Esophagus muscularis mucosa (tissue), 3 donors: ENCODE data around the gene WSB2.

Experiments
- POLR2A ChIP-seq: fragments of 450-650 bp; IDR thresholded peaks from one replicate; pipeline ENCODE4 v1.6.1; 2017; ENCODE audit warnings: antibody characterized with exemption, moderate library complexity, mild to moderate bottlenecking, low read depth
- POLR2AphosphoS5 ChIP-seq, 2 donors: sonication (generic); formaldehyde crosslinking; IDR thresholded peaks; one replicate each; pipeline ENCODE4 v1.6.1; 2017; ENCODE audit warnings: antibody characterized with exemption in 2 of 2
- TF ChIP-seq, protein P1 (sequence below), 3 experiments: fragments of 200-600 bp in 2 of 3; fragments of 450-650 bp in 1 of 3; sonication (generic) in 2 of 3; IDR thresholded peaks; one replicate each; pipeline ENCODE4 v1.5.1; 2017 to 2019; ENCODE audit warnings: antibody characterized with exemption in 3 of 3, mild to moderate bottlenecking in 2 of 3, moderate library complexity in 1 of 3

DNA sequence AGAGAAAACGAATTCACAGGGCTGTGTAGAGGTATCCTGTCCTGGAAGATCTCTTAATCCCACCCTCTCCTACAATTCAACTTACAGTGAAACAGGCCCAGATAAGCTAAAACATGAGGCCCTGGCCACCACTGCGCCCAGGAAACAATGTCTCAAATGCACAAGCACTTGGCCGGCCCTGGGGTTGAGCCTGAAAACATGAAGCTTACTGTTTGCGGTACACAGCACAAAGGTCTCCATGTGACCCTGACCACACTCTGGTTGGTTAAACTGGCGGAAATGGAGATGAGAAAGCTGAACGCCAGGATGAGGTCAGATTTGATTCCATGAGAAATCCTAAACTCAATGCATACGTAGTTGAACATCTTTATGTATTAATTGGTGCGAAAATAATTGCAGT lies 16.4 kb downstream of the WSB2 start:
- no peak for TF ChIP-seq POLR2A
- TF ChIP-seq, protein P1, sequence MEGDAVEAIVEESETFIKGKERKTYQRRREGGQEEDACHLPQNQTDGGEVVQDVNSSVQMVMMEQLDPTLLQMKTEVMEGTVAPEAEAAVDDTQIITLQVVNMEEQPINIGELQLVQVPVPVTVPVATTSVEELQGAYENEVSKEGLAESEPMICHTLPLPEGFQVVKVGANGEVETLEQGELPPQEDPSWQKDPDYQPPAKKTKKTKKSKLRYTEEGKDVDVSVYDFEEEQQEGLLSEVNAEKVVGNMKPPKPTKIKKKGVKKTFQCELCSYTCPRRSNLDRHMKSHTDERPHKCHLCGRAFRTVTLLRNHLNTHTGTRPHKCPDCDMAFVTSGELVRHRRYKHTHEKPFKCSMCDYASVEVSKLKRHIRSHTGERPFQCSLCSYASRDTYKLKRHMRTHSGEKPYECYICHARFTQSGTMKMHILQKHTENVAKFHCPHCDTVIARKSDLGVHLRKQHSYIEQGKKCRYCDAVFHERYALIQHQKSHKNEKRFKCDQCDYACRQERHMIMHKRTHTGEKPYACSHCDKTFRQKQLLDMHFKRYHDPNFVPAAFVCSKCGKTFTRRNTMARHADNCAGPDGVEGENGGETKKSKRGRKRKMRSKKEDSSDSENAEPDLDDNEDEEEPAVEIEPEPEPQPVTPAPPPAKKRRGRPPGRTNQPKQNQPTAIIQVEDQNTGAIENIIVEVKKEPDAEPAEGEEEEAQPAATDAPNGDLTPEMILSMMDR (IDR thresholded peaks at IDR 0.05), result no peak
- no peak for TF ChIP-seq POLR2AphosphoS5 (IDR thresholded peaks at IDR 0.05)
